ENCODE results near the gene NCBP2L.

Gene NCBP2L

DNA sequence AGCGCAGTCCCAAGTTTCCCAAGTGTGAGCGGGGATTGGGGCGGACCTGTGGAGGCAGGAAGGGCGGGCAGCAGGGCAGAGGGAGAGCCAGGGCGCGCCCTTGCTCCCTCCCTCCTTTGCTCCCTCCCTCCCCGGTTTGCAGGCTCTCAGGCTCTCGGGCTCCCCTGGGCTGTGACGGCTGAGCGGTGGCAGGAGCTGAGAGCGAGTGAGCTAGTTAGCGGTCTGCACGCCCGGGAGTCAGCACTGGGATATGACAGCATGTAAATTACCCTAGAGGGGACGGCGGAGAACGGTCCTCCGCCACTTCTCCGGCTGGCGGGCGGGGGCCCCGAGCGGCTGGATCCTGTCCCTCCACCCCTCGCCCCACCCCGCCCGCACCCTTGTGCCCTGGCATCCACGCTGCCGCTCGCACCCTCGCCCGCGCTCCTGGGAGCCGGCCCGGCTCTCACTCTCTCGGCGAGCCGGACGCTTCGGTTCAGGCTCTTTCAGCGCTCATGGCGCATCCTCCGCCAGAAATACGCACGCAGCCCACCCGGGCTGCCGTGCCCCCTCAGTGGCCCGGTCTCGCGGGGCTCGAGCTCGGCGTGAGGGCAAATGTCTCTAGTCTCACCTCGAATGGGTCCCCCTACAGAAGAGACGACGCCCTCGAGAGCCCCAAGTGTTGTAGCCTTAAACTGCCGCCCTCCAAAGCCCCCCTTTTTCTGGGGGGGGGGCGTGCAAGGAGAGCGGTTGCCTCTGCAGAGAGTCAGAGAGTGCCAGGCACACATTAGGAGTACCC, 1.6 kb upstream of the NCBP2L start, which contains the start of gene TSC22D3:
TSC22D3 (minus strand) TSS at position 54 of the 778 bp plus-strand sequence. CDS start 368 bp downstream, outside the sequence.
- no peak within 1 kb of the TSS for H3K27ac ChIP-seq (ENCODE audit: low read depth, low read length)
- H3K4me2 ChIP-seq (ENCODE audit: low read length): peak within 1 kb of the TSS; percentile 85
- H4K20me1 ChIP-seq (ENCODE audit: control insufficient read depth, insufficient read depth, low read depth, low read length): no peaks in the 10 kb centered on the region
- H3K9me3 ChIP-seq (ENCODE audit: control insufficient read depth, insufficient read depth, low read length): no peaks in the 10 kb centered on the region
- peaks cover 18% of the 10 kb centered on the region for H3K4me1 ChIP-seq (ENCODE audit: control insufficient read depth, low read length)
- no peaks in the 10 kb centered on the region for H3K79me2 ChIP-seq (ENCODE audit: control insufficient read depth, low read length)
- H3K27me3 ChIP-seq (ENCODE audit: control insufficient read depth, low read length): peaks cover 18% of the 10 kb centered on the region
- H3F3A ChIP-seq (ENCODE audit: control insufficient read depth, insufficient read depth): no peaks in the 10 kb centered on the region
- TF ChIP-seq, protein P1, sequence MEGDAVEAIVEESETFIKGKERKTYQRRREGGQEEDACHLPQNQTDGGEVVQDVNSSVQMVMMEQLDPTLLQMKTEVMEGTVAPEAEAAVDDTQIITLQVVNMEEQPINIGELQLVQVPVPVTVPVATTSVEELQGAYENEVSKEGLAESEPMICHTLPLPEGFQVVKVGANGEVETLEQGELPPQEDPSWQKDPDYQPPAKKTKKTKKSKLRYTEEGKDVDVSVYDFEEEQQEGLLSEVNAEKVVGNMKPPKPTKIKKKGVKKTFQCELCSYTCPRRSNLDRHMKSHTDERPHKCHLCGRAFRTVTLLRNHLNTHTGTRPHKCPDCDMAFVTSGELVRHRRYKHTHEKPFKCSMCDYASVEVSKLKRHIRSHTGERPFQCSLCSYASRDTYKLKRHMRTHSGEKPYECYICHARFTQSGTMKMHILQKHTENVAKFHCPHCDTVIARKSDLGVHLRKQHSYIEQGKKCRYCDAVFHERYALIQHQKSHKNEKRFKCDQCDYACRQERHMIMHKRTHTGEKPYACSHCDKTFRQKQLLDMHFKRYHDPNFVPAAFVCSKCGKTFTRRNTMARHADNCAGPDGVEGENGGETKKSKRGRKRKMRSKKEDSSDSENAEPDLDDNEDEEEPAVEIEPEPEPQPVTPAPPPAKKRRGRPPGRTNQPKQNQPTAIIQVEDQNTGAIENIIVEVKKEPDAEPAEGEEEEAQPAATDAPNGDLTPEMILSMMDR (IDR thresholded peaks at IDR 0.05; ENCODE audit: low read depth, low read length, poor library complexity, severe bottlenecking): no peak
- TF ChIP-seq EZH2phosphoT487 (IDR thresholded peaks at IDR 0.05; ENCODE audit: borderline replicate concordance, low read length): no peak
- H3K36me3 ChIP-seq (ENCODE audit: control insufficient read depth, low read length): no peaks in the 10 kb centered on the region
- H3K4me3 ChIP-seq (ENCODE audit: low read length): peak within 1 kb of the TSS; percentile 66
- no peaks in the 10 kb centered on the region for H3K9me2 ChIP-seq (replicated peaks; ENCODE audit: control insufficient read depth, low read length)

DNA sequence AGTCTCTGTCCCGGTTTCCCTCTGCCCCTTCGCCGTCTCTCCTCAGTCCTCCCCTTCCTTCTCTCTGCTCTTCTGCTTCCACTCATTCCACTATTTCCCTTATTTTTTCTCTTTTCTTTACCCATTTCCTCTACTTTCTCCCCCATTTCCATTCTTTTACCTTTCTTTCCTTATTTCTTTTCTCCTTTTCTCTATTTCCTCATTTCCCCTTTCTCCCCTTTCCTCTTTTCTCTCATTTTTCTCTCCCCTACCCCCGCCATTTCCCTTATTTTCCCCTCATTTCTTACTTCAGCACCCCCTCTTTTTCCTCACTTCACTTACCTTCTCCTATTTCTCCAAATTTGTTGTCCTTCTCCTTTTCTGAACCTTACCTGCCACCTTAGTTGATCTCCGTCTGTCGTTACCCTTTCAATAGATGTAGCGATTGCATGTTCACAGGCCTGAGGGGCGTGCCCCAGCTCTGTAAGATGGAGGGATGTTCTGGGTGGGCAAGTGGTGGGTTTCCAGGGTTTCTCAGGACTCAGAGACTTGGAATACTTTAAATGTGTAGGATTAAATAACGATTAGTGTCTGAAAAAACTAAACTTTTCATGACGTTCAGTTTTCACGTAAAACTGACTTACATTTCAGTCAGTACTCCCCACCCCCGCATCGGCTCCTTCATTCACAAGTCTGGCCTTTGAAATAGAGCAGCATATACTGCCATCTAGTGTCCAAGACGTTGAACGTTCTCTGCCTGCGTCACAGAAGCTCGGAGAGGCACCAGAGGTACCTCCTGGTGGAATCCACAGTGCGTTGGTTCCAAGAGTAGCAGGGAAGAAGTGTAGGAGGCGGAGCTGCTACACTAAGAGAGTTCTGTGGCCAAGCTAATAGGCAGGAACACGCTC, 641 bp upstream of the NCBP2L start:
- Histone ChIP-seq H3K27ac (ENCODE audit: low read depth, low read length) (no peak overlapping the region), H3K4me2 (ENCODE audit: low read length) (peak overlapping the region; percentile 85), H3K9me3 (ENCODE audit: control insufficient read depth, insufficient read depth, low read length) (no peaks in the 10 kb centered on the region), H3K9me2 (replicated peaks; ENCODE audit: control insufficient read depth, low read length) (no peaks in the 10 kb centered on the region), H3K4me3 (ENCODE audit: low read length) (peak overlapping the region; percentile 66), H3K4me1 (ENCODE audit: control insufficient read depth, low read length) (peaks cover 18% of the 10 kb centered on the region), H4K20me1 (ENCODE audit: control insufficient read depth, insufficient read depth, low read depth, low read length) (no peaks in the 10 kb centered on the region), H3K36me3 (ENCODE audit: control insufficient read depth, low read length) (no peaks in the 10 kb centered on the region), H3K79me2 (ENCODE audit: control insufficient read depth, low read length) (no peaks in the 10 kb centered on the region), H3K27me3 (ENCODE audit: control insufficient read depth, low read length) (peaks cover 18% of the 10 kb centered on the region), H3F3A (ENCODE audit: control insufficient read depth, insufficient read depth) (no peaks in the 10 kb centered on the region)
- TF ChIP-seq, protein P1 (IDR thresholded peaks at IDR 0.05; ENCODE audit: low read depth, low read length, poor library complexity, severe bottlenecking): peak; percentile 61
- no peak for TF ChIP-seq EZH2phosphoT487 (IDR thresholded peaks at IDR 0.05; ENCODE audit: borderline replicate concordance, low read length)

DNA sequence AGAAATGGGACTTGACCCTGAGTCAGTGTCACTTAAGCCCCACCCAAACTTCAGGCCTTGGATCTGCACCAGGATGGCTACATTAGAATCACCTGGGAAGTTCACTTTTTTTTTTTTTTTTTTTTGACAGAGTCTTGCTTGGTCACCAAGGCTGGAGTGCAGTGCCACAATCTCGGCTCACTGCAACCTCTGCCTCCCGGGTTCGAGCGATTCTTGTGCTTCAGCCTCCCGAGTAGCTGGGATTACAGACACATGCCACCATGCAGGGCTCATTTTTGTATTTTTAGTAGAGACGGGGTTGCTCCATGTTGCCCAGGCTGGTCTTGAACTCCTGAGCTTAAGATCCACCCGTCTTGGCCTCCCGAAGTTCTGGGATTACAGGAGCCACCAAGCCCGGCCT, 3.0 kb downstream of the NCBP2L start:
- TF ChIP-seq EZH2phosphoT487 (IDR thresholded peaks at IDR 0.05; ENCODE audit: borderline replicate concordance, low read length): no peak
- TF ChIP-seq, protein P1 (IDR thresholded peaks at IDR 0.05; ENCODE audit: low read depth, low read length, poor library complexity, severe bottlenecking): no peak
- no peak overlapping the region for H3K4me3 ChIP-seq (ENCODE audit: low read length)
- no peaks in the 10 kb centered on the region for H4K20me1 ChIP-seq (ENCODE audit: control insufficient read depth, insufficient read depth, low read depth, low read length)
- no peaks in the 10 kb centered on the region for H3K79me2 ChIP-seq (ENCODE audit: control insufficient read depth, low read length)
- peaks cover 10% of the 10 kb centered on the region for H3K4me1 ChIP-seq (ENCODE audit: control insufficient read depth, low read length)
- no peaks in the 10 kb centered on the region for H3K36me3 ChIP-seq (ENCODE audit: control insufficient read depth, low read length)
- no peaks in the 10 kb centered on the region for H3K9me3 ChIP-seq (ENCODE audit: control insufficient read depth, insufficient read depth, low read length)
- H3K27me3 ChIP-seq (ENCODE audit: control insufficient read depth, low read length): peaks cover 1% of the 10 kb centered on the region
- H3K27ac ChIP-seq (ENCODE audit: low read depth, low read length): no peak overlapping the region
- no peaks in the 10 kb centered on the region for H3K9me2 ChIP-seq (replicated peaks; ENCODE audit: control insufficient read depth, low read length)
- no peak overlapping the region for H3K4me2 ChIP-seq (ENCODE audit: low read length)
- H3F3A ChIP-seq (ENCODE audit: control insufficient read depth, insufficient read depth): no peaks in the 10 kb centered on the region
